Choroid plexus epithelial cell (primary cell): Measurements from ENCODE around the gene KRT80.

Experiments used
- DNase-seq: peaks from one replicate; pipeline ENCODE4 v3.0.0-alpha.2; 2010; ENCODE audit warnings: low read depth
- H3K4me3 ChIP-seq: 2 replicates; pipeline ENCODE4 v1.5.1; 2011; ENCODE audit warnings: low read depth, mild to moderate bottlenecking, control low read depth, low read length, moderate library complexity
- TF ChIP-seq, protein P1 (sequence below): conservative IDR thresholded peaks from 2 replicates; pipeline ENCODE4 v1.5.1; 2011; ENCODE audit warnings: low read depth, mild to moderate bottlenecking, control low read depth, inconsistent platforms, low read length, moderate library complexity

The KRT80 gene

DNA sequence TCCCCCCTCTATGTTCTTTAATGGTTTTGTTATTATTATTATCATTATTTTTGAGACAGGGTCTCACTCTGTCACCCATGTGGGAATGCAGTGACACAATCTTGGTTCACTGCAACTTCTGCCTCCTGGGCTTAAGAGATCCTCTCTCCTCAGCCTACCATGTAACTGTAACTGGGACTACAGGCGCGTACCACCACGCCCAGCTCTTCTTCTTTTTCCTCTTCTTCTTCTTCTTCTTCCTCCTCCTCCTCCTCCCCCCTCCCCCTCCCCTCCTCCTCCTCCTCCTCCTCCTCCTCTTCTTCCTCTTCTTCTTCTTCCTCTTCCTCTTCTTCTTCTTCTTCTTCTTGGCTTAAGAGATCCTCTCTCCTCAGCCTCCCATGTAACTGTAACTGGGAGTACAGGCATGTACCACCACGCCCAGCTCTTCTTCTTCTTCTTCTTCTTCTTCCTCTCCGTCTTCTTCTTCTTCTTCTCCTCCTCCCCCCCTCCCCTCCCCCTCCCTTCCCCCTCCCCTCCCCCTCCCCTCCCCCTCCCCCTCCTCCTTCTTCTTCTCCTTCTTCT is 35.9 kb upstream of the KRT80 start:
- TF ChIP-seq, protein P1, sequence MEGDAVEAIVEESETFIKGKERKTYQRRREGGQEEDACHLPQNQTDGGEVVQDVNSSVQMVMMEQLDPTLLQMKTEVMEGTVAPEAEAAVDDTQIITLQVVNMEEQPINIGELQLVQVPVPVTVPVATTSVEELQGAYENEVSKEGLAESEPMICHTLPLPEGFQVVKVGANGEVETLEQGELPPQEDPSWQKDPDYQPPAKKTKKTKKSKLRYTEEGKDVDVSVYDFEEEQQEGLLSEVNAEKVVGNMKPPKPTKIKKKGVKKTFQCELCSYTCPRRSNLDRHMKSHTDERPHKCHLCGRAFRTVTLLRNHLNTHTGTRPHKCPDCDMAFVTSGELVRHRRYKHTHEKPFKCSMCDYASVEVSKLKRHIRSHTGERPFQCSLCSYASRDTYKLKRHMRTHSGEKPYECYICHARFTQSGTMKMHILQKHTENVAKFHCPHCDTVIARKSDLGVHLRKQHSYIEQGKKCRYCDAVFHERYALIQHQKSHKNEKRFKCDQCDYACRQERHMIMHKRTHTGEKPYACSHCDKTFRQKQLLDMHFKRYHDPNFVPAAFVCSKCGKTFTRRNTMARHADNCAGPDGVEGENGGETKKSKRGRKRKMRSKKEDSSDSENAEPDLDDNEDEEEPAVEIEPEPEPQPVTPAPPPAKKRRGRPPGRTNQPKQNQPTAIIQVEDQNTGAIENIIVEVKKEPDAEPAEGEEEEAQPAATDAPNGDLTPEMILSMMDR, result no peak

DNA sequence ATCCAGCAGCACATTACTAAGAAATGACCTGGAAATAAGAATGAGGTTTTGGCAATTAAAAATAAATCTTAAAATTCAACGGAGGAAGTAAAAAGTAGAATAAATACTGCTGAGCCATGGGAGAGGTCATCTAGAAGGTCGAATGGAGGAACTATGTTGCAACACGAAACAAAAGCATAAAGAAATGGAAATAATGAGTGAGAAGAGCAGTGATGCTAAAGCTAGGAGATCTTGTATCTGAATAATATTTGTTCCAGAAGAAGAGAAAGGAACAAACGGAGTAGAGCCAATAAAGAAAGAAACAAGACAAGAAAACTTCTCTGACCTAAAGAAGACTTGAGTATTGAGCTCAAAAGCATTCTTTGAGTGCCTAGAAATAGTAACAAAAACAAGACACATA is 34.6 kb upstream of the KRT80 start:
- TF ChIP-seq, protein P1, result no peak
- H3K4me3 ChIP-seq, result no peak overlapping the region
- DNase-seq, result peak; percentile 73

More for the DNA sequence above, 35.9 kb upstream of the KRT80 start:
- no peak for DNase-seq
- no peak overlapping the region for H3K4me3 ChIP-seq

DNA sequence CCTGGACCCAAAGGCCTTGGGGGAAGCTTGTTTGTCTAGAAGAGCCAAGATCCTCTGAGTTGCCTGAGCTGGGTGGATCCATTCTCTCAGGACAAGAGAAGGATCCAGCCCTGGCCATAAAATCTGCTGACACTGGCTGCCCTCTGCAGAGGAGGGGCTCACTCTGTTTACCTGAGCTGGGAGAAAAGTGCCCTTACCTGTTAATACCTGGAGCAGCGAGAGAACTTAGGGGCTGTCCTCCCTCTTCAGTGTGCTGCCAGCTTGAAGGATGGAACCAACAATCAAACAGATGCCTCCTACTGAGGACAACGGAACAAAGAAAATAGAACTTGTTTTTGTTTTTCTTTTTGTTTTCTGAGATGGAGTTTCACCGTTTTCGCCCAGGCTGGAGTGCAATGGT is 33.9 kb upstream of the KRT80 start:
- TF ChIP-seq, protein P1, result no peak
- no peak overlapping the region for H3K4me3 ChIP-seq
- no peak for DNase-seq

DNA sequence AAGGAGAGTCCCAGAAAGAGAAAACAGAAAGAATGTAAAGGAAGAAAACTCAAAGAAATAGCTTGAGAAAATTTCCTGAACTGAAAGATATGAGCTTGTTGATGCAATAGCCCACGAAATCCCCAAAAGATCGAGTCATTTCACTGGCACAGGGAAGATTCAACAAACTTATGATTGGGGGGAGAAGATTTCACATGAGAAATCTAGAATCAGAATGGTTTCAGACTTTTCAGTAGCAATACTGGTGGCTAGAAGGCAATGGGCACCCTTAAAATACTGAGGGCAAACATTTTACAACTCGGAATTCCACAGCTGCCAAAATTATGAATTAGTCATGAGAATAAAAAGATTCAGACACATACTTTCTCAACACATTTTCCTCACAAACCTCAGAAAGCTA is 32.3 kb upstream of the KRT80 start:
- TF ChIP-seq, protein P1, result no peak
- no peak overlapping the region for H3K4me3 ChIP-seq
- peak; percentile 60 for DNase-seq

DNA sequence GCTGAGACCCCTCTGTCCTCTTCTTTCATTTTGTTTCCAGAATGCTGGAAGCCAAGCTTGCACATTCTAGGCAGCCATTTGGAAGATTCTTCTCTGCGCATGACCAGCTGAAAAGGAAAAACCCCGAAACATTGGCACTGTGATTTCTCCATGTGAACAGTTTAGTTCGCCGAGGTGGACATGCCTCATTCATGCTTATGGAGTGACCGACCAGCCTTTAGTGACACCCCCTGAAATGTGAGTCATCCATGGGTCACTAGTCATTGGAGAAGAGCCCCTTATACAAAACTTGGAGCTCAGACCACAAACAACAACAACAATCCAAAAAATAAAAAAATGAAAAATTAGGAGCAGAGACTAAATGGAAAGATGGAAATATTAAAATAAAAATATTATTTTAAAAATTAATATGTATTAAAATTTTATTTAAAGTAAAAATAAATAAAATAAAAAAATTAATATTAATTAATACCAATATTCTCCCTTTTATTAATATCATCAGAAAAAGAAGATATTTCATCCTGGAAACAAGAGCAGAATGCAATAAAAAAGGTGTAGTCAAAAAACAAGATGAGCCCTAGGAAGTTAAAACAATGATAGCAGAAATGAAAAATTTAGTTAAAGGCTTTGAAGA is 31.7 kb upstream of the KRT80 start:
- TF ChIP-seq, protein P1, result no peak
- DNase-seq, result no peak
- no peak overlapping the region for H3K4me3 ChIP-seq

DNA sequence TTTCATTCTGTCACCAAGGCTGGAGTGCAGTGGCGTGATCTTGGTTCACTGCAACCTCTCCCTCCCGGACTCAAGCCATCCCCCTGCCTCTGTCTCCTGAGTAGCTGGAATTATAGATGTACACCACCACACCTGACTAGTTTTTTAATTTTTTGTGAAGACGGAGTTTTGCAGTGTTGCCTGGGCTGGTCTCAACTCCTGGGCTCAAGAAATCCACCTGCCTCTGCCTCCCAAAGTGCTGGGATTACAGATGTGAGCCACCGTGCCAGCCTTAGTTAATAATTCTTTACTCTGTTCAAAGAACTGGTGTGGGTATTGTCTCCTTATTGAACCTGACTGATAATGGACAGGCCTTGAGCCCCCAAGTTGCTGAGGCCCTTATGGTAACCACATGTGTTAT is 30.9 kb upstream of the KRT80 start:
- no peak overlapping the region for H3K4me3 ChIP-seq
- TF ChIP-seq, protein P1, result no peak
- no peak for DNase-seq

DNA sequence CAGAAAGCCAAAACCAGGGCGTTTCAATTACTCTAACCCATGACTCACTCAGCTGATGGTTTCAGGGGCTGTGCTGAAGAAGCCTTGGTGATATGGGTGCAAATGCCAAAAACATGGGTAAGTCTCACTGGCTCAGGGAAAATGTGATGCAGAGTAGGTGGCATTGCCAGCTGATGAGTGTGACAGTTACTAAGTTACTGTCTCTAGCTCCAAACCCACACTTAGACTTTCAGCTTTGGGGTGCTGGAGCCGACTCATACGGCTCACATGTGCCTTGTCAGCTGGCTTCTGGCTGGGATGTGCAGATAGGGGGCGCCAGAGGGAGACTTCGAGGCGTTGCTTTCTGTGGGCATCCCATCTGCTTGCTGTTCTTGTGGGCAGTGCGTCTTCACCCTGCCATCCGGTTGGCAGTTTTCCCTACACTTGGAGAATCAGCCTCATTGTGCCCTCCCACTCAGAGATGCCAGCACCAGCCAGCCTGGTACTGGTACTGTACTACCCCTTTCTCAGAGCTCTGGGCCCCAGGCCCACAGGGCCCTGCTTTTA is 30.2 kb upstream of the KRT80 start:
- no peak overlapping the region for H3K4me3 ChIP-seq
- TF ChIP-seq, protein P1, result peak; percentile 65
- peak; percentile 48 for DNase-seq
